ENCODE results near the gene GMPPB.

The GMPPB gene

DNA sequence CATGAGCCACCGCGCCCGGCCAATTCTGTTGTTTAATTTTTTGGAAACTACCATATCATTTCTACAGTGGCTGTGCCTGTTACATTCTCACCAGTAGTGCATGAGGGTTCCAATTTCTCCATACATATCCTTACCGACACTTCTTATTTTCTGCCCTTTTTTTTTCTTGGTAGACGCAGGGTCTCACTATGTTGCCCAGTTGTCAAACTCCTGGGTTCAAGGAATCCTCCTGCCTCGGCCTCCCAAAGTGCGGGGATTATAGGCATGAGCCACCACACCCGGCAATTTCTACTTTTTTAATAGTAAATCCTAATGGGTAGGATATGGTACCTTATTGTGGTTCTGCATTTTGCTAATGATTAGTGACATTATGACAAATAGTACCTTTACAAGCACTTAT, 13.9 kb downstream of the GMPPB start:
- no peak for FAIRE-seq
- TF ChIP-seq POLR2AphosphoS5 (IDR thresholded peaks at IDR 0.05; ENCODE audit: low read depth, low read length) = no peak
- no peak for TF ChIP-seq TAF1 (IDR thresholded peaks at IDR 0.05; ENCODE audit: borderline replicate concordance, low read depth, low read length)
- no peak for TF ChIP-seq POLR2A (IDR thresholded peaks at IDR 0.05; ENCODE audit: low read depth, low read length)
- DNase-seq (ENCODE audit: insufficient read length) = no peak

DNA sequence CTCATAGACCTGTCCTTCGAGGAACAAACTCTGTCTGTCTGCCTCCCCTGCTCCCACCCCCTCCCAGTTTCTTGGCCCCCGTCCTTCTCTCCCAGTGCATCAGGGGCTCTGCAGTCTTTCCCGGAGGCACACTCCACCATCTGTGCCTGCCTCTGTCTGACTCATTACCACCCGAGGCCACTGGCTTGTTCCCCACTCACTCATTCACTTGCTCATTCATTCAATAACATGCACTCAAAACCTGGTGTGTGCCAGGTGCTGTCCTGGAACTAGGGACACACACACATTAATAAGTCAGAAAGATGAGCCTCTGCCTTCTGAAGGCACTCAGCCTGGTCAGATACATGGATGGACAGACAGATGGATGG, 16.7 kb downstream of the GMPPB start:
- DNase-seq (ENCODE audit: insufficient read length) (no peak), FAIRE-seq (no peak)
- TF ChIP-seq POLR2AphosphoS5 (IDR thresholded peaks at IDR 0.05; ENCODE audit: low read depth, low read length) (no peak), TAF1 (IDR thresholded peaks at IDR 0.05; ENCODE audit: borderline replicate concordance, low read depth, low read length) (no peak), POLR2A (IDR thresholded peaks at IDR 0.05; ENCODE audit: low read depth, low read length) (no peak)

DNA sequence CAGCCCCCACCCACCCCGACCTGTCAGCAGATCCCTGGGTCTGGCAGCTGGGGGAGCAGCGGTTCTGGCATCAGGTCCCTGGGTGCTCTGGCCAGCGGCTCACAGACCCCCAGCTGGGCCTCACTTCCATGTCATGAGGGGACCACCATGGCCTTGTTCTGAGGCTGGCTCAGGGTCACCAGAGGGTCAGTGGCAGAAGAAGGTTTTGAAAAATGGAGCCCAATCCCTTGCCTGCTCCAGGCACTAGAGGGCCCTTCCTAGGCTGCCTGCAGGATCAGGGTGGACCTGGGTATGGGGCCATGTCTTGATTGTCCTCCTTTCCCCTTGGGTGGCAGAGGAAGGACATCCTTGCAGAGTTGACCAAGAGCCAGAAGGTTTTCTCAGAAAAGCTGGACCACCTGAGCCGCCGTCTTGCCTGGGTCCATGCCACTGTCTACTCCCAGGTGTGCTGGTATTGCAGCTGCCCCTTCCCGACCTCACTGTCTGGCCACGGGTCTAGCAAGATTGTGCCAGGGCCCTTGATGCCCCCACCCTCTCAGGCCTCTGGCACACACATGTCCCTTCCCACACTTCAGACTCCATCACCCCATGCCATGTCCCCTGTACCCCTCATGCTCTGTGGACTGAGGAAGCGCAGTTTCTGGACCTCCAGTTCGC, 17.2 kb downstream of the GMPPB start:
- no peak for DNase-seq (ENCODE audit: insufficient read length)
- no peak for TF ChIP-seq POLR2AphosphoS5 (IDR thresholded peaks at IDR 0.05; ENCODE audit: low read depth, low read length)
- no peak for TF ChIP-seq POLR2A (IDR thresholded peaks at IDR 0.05; ENCODE audit: low read depth, low read length)
- no peak for TF ChIP-seq TAF1 (IDR thresholded peaks at IDR 0.05; ENCODE audit: borderline replicate concordance, low read depth, low read length)
- no peak for FAIRE-seq

DNA sequence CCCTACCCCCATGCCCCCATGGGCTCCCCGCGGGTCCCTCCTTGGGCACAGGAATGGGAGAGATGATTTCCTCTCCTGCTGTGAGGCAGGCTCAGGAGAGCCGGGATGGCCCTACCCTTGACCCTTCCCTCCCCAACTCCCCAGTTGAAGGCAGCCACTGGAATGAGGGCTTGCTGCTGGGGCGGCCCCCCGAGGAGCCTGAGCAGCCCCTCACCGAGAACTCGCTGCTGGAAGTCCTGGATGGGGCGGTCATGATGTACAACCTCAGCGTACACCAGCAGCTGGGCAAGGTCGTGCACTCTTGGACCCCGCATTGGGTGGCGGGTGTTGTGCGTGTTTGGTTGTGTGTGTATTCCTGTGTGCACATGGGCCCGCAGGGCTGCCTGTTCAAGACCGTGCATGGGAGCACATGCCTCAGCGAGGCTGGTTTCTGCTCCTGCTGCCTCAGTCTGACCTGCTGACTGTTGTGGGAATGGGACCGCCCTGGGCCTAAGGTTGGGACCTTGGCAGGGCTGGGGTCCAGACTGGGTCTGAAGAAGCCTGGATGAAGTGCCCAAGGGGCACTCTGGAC, 18.3 kb downstream of the GMPPB start:
- DNase-seq (ENCODE audit: insufficient read length) (no peak), FAIRE-seq (no peak)
- TF ChIP-seq TAF1 (IDR thresholded peaks at IDR 0.05; ENCODE audit: borderline replicate concordance, low read depth, low read length) (no peak), POLR2A (IDR thresholded peaks at IDR 0.05; ENCODE audit: low read depth, low read length) (no peak), POLR2AphosphoS5 (IDR thresholded peaks at IDR 0.05; ENCODE audit: low read depth, low read length) (no peak)

DNA sequence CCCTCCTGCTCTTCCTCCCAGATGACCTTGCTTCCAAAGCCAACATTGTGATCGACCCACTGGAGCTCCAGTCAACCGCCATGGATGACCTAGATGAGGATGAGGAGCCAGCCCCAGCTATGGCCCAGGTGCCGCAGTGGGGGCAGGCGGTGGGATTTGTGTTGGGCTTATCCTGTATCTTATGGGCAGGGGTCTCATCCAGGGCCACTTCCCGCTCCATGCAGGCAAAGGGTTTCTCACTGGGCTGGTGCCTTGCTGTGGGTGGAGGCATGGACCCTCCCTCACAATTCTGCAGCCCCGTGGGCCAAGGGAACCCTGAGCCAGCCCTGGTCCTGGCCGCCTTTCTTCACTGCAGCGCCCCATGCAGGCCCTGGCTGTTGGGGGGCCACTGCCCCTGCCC, 19.1 kb downstream of the GMPPB start:
- DNase-seq (ENCODE audit: insufficient read length) (no peak), FAIRE-seq (no peak)
- TF ChIP-seq POLR2A (IDR thresholded peaks at IDR 0.05; ENCODE audit: low read depth, low read length) = no peak
- TF ChIP-seq TAF1 (IDR thresholded peaks at IDR 0.05; ENCODE audit: borderline replicate concordance, low read depth, low read length) = no peak
- no peak for TF ChIP-seq POLR2AphosphoS5 (IDR thresholded peaks at IDR 0.05; ENCODE audit: low read depth, low read length)

DNA sequence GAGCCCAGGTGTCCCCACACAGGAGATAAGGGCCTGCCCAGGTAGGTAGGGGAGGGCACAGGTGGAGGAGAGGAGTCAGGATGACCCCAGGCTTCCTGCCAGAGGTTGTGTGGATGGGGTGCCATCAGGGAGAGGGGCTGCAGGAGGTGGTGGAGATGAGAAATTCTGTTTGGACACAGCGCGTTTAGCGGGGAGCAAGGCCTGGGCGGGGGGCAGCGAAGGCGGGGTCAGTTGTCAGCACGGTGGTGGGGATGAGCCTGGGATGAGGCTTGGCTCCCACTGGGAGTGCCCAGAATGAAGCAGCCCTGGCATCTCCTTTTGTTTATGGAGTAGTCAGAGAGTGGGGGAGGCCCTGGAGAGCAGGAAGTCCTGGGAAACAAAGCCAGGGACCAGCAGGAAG, 19.8 kb downstream of the GMPPB start:
- no peak for DNase-seq (ENCODE audit: insufficient read length)
- no peak for FAIRE-seq
- TF ChIP-seq POLR2A (IDR thresholded peaks at IDR 0.05; ENCODE audit: low read depth, low read length) (no peak), TAF1 (IDR thresholded peaks at IDR 0.05; ENCODE audit: borderline replicate concordance, low read depth, low read length) (no peak), POLR2AphosphoS5 (IDR thresholded peaks at IDR 0.05; ENCODE audit: low read depth, low read length) (no peak)

DNA sequence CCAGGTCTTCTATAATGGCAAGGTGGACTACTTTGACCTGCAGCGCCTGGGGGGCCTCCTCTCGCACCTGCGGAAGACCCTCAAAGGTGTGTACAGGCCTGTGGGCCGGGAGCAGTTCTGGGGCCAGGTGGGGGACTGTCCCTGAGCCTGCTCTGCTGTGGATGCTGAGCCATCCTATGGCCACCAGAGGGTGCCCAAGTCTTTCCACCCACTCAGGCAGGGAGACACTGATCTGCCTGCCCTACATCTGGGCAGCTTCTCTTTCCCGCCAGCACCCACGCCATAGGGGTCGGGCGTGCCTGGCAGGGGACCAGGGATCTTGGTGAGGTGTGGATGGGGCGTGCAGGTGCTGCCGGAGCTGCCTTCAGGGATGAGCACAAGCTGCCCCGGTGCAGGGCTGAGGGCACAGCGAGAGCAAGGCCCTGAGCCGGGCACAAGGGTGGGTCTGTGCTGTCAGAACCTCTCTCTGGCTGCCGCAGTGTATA, 20.3 kb downstream of the GMPPB start:
- DNase-seq (ENCODE audit: insufficient read length) = peak; percentile 91
- TF ChIP-seq TAF1 (IDR thresholded peaks at IDR 0.05; ENCODE audit: borderline replicate concordance, low read depth, low read length) (no peak), POLR2AphosphoS5 (IDR thresholded peaks at IDR 0.05; ENCODE audit: low read depth, low read length) (no peak), POLR2A (IDR thresholded peaks at IDR 0.05; ENCODE audit: low read depth, low read length) (no peak)
- FAIRE-seq = peak; percentile 95

DNA sequence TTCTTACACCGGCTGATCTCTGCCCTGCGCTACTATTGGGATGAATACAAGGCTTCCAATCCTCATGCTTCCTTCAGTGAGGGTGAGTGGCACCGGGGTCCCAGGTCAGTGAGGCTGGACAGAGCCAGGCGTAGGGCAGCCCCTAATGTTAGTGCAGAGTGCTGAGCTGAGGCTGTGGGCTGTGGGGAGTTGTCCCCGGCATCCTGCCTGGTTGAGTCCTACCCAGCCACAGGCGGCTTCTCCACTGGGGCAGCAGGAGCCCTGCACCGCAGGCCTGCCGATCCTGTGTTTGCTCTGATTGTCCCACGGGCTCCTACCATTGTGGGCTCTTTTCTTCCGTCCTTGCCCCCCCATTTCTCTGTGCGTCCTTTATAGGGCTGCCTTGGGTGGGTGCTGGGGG, 21.1 kb downstream of the GMPPB start:
- TF ChIP-seq POLR2A (IDR thresholded peaks at IDR 0.05; ENCODE audit: low read depth, low read length) (no peak), POLR2AphosphoS5 (IDR thresholded peaks at IDR 0.05; ENCODE audit: low read depth, low read length) (no peak), TAF1 (IDR thresholded peaks at IDR 0.05; ENCODE audit: borderline replicate concordance, low read depth, low read length) (no peak)
- FAIRE-seq = no peak
- DNase-seq (ENCODE audit: insufficient read length) = no peak

DNA sequence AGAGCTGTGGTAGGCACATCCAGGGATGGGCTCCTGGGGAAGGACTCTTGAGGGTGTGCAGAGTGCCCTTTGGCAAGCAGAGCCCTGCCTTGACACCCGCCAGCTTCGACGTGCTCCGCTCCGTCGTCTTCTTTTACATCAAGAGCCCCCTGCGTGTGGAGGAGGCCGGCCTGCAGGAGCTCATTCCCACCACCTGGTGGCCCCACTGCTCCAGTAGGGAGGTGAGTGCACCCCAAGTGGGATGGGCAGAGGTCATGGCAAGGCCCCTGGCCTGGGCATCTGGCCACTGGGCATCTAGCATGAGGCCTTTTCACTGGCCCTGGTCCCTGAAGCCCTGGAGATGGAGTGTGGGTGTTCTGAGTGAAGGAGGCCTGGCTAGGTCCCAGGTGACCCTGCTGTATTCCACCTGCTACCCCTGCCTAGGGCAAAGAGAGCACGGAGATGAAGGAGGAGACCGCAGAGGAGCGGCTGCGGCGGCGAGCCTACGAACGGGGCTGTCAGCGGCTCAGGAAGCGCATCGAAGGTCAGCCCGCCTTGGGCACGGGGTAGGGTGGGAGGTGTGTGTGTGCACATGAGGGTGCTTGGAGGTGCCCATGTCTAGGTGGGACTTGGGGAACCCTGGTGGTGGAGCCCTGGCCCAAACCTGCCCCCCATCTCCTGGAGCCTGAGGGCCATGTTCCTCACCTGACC, 22.2 kb downstream of the GMPPB start:
- no peak for DNase-seq (ENCODE audit: insufficient read length)
- TF ChIP-seq POLR2A (IDR thresholded peaks at IDR 0.05; ENCODE audit: low read depth, low read length) (no peak), POLR2AphosphoS5 (IDR thresholded peaks at IDR 0.05; ENCODE audit: low read depth, low read length) (no peak), TAF1 (IDR thresholded peaks at IDR 0.05; ENCODE audit: borderline replicate concordance, low read depth, low read length) (no peak)
- FAIRE-seq = no peak

DNA sequence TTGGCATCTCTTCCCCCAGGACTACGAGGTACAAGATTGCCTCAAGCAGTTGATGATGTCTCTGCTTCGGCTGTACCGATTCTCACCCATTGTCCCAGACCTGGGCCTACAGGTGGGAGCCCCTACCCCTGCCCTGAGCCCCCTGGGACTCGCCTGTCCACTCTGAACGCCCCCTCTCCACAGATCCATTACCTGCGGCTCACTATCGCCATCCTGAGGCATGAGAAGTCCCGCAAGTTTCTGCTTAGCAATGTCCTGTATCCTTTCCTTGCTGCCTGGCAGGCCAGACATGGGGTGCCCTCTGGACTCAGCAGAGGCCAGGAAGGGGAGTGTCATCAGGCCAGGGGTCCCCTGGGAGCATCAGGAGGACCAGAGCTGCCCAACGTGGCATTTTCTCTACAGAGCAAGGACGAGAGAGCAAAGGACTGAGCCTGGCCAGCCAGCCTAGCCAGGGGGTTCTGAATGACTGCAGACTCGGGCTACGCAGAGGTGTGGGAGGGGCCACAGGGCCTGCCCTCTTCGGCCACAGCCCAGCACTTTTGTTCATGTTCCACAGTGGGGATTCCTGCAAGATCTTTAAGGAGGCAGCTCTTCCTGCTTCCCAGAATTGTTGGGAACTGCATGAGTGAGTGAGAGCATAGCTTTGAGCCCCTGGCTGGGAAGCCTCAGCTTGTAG, 23.2 kb downstream of the GMPPB start:
- FAIRE-seq (no peak), DNase-seq (ENCODE audit: insufficient read length) (no peak)
- no peak for TF ChIP-seq TAF1 (IDR thresholded peaks at IDR 0.05; ENCODE audit: borderline replicate concordance, low read depth, low read length)
- no peak for TF ChIP-seq POLR2A (IDR thresholded peaks at IDR 0.05; ENCODE audit: low read depth, low read length)

DNA sequence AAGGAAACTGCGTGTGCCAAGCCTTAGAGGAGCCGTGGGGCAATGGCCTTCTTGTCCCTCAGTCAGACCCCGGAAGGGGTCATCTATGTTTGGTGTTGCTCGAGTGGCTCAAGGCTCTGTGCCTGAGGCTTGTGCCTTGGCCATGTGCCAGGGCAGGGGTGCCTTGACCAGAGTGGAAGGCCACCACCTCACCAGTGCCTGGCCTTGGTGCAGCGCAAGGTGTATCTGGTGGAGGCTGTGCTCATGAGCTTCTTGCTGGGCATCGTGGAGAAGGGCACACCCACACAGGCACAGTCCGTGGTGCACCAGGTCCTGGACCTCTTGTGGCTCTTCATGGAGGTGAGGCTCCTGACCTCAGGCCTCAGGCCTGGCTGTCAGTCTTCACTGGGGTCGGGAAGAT, 23.7 kb downstream of the GMPPB start:
- TF ChIP-seq POLR2AphosphoS5 (IDR thresholded peaks at IDR 0.05; ENCODE audit: low read depth, low read length) (no peak), POLR2A (IDR thresholded peaks at IDR 0.05; ENCODE audit: low read depth, low read length) (no peak), TAF1 (IDR thresholded peaks at IDR 0.05; ENCODE audit: borderline replicate concordance, low read depth, low read length) (no peak)
- no peak for FAIRE-seq
- no peak for DNase-seq (ENCODE audit: insufficient read length)

All from GM12892 (cell line).